ENCODE measurements around the gene ANK2.
"Not testable (repeated sequence)": the region's sequence is repeated elsewhere in the genome, so short reads cannot be mapped to it uniquely, and the experiment has no call there.

ANK2 gene

DNA sequence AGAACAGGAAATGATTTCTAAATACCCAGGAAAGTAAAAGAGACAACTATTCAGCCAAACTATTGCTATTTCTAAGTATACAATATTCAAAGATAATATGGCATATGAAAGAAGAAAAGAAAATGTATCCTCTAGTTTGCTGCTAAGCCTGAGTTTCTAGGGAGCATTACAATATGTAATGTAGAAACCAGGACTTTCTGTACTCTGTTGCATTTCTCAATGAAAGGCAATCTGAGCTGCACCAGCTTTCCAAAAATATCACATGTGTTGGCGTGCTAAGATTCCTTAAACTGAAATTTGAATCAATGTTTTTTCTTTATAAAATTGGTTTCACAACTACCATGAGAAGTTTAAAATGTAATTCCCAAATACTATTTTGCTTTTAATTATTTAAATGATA, 129.6 kb downstream of the ANK2 start:
- TF ChIP-seq MYC (IDR thresholded peaks at IDR 0.05; ENCODE audit: low read depth, low read length) (no peak), POLR2A (IDR thresholded peaks at IDR 0.05; ENCODE audit: extremely low read depth, insufficient read length) (no peak)
- TF ChIP-seq, protein P1, sequence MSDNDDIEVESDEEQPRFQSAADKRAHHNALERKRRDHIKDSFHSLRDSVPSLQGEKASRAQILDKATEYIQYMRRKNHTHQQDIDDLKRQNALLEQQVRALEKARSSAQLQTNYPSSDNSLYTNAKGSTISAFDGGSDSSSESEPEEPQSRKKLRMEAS (IDR thresholded peaks at IDR 0.05; ENCODE audit: low read depth, low read length), result no peak
- TF ChIP-seq, protein P2, sequence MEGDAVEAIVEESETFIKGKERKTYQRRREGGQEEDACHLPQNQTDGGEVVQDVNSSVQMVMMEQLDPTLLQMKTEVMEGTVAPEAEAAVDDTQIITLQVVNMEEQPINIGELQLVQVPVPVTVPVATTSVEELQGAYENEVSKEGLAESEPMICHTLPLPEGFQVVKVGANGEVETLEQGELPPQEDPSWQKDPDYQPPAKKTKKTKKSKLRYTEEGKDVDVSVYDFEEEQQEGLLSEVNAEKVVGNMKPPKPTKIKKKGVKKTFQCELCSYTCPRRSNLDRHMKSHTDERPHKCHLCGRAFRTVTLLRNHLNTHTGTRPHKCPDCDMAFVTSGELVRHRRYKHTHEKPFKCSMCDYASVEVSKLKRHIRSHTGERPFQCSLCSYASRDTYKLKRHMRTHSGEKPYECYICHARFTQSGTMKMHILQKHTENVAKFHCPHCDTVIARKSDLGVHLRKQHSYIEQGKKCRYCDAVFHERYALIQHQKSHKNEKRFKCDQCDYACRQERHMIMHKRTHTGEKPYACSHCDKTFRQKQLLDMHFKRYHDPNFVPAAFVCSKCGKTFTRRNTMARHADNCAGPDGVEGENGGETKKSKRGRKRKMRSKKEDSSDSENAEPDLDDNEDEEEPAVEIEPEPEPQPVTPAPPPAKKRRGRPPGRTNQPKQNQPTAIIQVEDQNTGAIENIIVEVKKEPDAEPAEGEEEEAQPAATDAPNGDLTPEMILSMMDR (IDR thresholded peaks at IDR 0.05; ENCODE audit: low read depth, low read length), result no peak
- no peak overlapping the region for H3K4me3 ChIP-seq (ENCODE audit: low read depth, low read length)
- DNase-seq (ENCODE audit: low read depth), result no peak

DNA sequence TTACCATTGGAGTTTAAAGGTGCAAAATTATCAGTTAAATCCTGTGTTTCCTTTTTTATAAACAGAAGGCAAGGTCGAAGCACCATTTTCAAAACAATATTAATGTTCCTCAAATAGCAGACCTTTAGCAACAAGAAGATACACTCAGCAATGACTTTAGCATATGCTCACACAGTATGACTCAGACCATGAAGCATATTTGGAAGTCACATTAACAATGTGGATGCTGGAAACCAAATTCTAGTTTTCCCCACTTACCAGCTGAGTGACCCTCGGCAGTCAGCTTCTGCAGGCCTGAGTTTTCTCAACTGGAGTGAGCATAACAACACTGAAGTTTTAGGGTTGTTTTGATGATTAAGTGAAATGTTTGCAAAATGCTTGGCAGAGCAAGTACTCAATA, 130.5 kb downstream of the ANK2 start:
- no peak overlapping the region for H3K4me3 ChIP-seq (ENCODE audit: low read depth, low read length)
- TF ChIP-seq MYC (IDR thresholded peaks at IDR 0.05; ENCODE audit: low read depth, low read length) (no peak), POLR2A (IDR thresholded peaks at IDR 0.05; ENCODE audit: extremely low read depth, insufficient read length) (no peak)
- TF ChIP-seq, protein P2 (IDR thresholded peaks at IDR 0.05; ENCODE audit: low read depth, low read length), result no peak
- TF ChIP-seq, protein P1 (IDR thresholded peaks at IDR 0.05; ENCODE audit: low read depth, low read length), result no peak
- no peak for DNase-seq (ENCODE audit: low read depth)

DNA sequence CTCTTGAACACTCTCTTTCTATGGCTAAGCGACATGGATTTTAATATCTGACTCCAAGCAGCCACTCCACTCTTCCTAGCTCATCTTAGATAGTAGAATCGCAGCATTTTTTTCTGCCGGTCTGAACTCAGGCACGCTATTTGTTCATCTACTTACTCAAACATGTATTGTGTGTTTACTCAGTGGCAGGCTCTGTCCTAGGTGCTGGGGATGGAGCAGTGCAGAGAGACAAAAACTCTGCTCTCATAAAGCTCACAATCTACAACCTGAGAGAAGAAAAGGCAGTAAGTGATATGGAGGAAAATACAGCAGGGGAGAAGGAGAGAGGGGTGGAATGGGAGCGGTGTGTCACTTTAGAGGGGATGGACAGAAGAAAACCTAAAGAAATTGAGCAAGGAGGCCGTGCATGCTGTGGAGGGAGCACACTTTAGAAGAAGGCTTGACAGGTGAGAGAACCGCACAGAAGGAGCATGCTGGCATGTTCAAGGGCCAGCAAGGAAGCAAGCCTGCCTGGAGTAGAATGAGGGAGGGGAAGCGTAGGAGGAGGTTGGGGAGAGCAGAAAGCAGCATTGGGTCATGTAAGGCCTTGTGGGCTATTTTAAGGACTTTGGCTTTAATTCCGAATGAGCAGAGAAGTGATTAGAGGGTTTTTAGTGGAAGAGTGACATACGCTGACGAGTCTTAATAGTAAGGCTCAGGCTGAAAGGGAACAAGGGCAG, 132.0 kb downstream of the ANK2 start:
- DNase-seq (ENCODE audit: low read depth), result no peak
- TF ChIP-seq MYC (IDR thresholded peaks at IDR 0.05; ENCODE audit: low read depth, low read length), result no peak
- TF ChIP-seq, protein P2 (IDR thresholded peaks at IDR 0.05; ENCODE audit: low read depth, low read length), result no peak
- no peak for TF ChIP-seq POLR2A (IDR thresholded peaks at IDR 0.05; ENCODE audit: extremely low read depth, insufficient read length)
- TF ChIP-seq, protein P1 (IDR thresholded peaks at IDR 0.05; ENCODE audit: low read depth, low read length), result no peak

DNA sequence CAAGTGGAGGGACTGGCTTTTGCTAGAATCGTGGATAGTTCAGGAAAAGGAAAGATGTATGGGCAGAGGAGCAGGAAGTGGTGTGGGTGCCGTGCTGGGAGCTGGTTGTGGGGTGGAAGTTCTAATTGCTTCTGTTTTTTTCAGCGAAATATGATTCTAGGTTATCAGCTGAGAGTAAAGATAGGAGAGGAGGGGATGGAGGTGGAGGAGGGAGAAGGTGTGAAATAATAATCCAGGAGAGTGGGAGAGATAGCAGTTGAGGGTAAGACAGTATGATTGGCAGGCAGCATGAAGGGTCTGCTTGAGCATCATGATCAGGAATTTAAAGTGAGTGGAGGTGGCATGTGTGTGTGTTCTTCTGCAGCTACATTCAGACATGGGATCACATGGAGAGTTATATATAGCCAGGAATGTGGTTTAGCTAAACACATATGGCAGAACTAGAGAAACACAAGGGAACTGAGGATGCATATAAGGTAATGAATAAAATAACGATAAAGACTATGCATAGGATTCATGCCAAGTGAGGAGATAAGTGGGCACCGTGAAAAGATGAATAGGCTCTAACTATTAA, 133.7 kb downstream of the ANK2 start:
- no peak for DNase-seq (ENCODE audit: low read depth)
- TF ChIP-seq, protein P1 (IDR thresholded peaks at IDR 0.05; ENCODE audit: low read depth, low read length), result no peak
- TF ChIP-seq, protein P2 (IDR thresholded peaks at IDR 0.05; ENCODE audit: low read depth, low read length), result no peak
- TF ChIP-seq POLR2A (IDR thresholded peaks at IDR 0.05; ENCODE audit: extremely low read depth, insufficient read length) (no peak), MYC (IDR thresholded peaks at IDR 0.05; ENCODE audit: low read depth, low read length) (no peak)
- H3K4me3 ChIP-seq (ENCODE audit: low read depth, low read length), result no peak overlapping the region

More for the DNA sequence above, 132.0 kb downstream of the ANK2 start:
- H3K4me3 ChIP-seq (ENCODE audit: low read depth, low read length), result no peak overlapping the region

DNA sequence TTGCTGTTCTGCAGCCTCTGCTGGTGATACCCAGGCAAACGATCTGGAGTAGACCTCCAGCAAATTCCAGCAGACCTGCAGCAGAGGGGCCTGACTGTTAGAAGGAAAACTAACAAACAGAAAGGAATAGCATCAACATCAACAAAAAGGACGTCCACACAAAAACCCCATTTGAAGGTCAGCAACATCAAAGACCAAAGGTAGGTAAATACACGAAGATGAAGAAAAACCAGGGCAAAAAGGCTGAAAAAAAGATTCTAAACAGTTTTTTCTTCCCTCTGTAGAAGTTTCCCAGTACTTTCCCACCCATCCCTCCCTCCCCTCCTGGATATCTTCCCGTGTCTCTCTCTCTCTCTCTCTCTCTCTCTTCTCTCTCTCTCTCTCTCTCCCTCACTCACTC, 136.8 kb downstream of the ANK2 start:
- DNase-seq (ENCODE audit: low read depth); H3K4me3 ChIP-seq (ENCODE audit: low read depth, low read length): not testable (repeated sequence)

DNA sequence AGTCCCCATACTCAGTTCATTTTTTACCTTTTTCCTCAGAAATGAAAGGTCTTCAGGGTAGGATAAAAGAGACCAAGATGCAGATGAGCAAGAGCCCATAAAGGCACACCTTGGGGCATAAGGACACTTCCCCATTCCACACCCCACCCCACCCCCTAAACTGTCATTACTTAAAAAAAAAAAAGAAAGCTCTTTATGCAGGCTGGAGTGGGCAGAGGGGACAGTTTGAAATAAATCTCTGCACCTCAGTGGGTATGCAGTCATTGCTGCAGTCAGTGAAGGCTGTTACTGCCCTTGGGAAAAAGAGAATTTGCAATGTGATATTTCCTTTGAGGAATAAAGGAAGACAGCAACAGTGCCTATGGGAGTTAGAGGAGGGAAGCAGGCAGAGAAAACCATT, 137.5 kb downstream of the ANK2 start:
- no peak for TF ChIP-seq MYC (IDR thresholded peaks at IDR 0.05; ENCODE audit: low read depth, low read length)
- TF ChIP-seq, protein P1 (IDR thresholded peaks at IDR 0.05; ENCODE audit: low read depth, low read length), result no peak
- no peak for TF ChIP-seq POLR2A (IDR thresholded peaks at IDR 0.05; ENCODE audit: extremely low read depth, insufficient read length)
- TF ChIP-seq, protein P2 (IDR thresholded peaks at IDR 0.05; ENCODE audit: low read depth, low read length), result no peak
- no peak overlapping the region for H3K4me3 ChIP-seq (ENCODE audit: low read depth, low read length)
- DNase-seq (ENCODE audit: low read depth), result no peak
